HG03469 (cell line): ENCODE results near the gene HIVEP3.

Source experiments
- ATAC-seq: cut with Tn5 transposase; IDR thresholded peaks from one replicate; pipeline ENCODE4 v1.9.1; 2021; ENCODE audit warnings: mild to moderate bottlenecking, moderate library complexity, moderate number of reproducible peaks; ENCODE audit not compliant: unreplicated experiment

Gene HIVEP3

GRCh38 chr1:41739061-41739955, 179.4 kb downstream of the HIVEP3 start:
- ATAC-seq = no peak

DNA sequence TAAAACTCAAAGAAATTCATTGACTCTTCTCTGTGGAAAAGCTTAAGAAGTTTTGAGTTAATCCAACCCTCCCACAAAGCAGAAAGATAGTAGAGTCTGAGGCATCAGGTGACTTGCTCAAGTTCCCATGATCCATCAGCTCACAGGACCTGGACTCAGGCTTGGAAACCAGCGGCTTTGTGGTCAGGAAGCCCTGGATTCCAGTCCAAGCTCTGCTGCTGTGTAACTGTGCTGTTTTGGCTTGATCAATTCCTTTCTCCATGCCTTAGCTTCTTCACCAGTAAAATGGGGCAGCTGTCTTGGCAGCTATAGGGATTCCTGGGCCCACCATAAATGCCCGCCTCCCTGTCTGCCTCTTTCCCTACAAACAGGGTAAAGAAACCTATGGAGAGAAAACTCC, 180.2 kb downstream of the HIVEP3 start:
- ATAC-seq = no peak

GRCh38 chr1:41738006-41738405, 180.7 kb downstream of the HIVEP3 start:
- ATAC-seq = no peak

DNA sequence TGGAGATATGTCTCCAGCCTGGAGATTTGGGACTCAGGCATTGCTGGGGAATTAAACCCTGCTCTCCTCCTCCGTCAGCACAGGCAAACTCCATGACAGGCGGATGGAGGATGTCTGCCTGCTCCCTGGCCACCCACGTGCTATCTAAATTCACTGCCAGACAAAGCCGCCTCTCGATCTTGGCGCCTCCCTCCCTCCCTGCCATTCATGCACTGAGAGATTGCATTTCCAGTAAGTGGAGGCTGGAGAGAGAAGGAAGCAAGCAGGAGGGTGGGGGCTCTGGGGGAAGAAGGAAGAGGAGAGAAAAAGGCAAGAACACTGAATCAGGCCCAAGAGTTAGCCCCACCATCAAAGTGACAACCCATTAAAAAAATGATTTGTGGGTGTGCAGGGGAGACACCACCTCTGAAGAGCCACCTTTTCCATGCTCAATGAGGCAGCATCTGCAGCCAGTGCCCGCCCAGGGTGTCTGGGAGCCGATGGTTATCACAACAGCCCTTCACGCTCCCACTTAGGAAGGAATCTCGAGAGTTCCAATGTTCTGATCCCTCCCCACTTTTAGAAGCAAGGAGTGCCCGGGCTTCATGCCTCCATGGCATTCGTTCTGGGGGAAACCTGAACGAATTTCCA, 183.0 kb downstream of the HIVEP3 start:
- no peak for ATAC-seq

DNA sequence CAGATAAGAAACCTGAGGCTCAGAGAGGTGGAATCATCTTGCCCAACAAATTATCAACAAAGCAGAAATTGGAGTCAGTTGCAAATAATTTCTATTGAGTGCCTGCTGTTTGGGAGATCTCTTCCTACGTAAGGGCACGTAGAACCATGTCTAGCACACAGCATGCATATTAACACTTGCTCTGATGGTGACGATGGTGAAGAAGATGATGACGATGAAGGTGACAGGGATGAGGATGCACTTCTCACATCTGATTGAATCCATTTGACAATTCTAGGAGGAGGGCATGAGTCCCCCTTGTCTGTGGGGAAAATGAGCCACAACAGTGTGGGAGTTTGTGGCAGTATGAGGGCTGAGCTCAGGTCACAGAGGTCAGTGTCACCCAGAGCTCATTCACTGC, 183.6 kb downstream of the HIVEP3 start:
- ATAC-seq = no peak

DNA sequence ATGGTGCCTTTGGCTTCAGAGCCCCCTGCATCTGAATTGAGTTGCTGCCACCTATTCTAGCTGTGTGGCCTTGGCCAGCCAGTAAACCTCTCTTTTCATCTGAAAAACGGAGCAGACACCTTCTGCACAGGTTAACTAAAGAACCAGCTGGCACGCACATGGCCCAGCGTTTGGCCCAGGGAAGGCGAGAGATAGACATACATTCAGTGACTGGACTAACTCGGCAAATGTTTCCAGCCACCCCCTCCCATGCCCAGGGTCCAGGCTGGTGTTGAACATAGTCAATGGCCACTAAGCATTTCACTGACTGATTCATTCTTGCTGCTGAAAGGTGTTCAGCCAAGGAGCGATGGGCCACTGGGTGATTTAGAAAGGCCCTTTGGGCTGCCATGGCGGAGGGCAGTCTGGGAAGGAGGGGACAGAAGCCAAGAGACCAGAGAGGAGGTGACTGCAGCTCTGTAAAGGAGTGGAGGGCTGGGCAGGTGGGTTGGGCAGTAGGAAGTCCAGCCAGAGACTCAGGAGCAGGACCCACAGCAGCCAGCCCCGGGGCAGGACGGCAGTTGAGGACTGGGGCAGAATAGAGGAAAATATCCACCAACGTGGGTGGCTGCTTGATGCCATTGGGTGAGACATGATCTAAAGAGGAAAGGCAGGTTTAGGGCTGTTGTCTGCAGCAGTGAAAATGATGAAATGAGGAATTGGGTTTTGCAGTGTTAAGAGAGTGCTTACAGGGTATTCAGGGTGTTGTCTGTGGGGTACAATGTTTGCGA, 184.3 kb downstream of the HIVEP3 start:
- ATAC-seq = no peak

DNA sequence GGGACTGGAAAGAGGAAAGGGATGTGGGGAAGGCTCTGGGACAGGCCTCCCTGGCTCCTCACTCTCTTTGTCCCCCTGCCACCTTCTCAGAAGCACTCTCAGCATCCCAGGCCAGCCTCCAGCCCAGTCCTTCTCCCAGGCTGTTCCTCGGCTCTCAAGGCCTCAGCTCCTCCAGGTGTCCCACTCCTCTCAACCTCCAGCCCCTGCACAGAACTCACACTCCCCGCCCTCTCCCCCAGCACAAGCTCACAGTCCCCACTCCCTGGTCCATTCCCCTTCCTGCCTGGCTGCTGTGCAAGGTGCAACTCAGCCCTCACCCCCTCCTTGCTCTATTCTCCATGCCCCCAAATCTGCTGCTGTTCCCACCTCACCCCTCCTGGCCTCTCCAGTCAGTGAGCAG, 185.0 kb downstream of the HIVEP3 start:
- ATAC-seq = no peak

- ATAC-seq = no peak
Observed at GRCh38 chr1:41733021-41733420, 185.7 kb downstream of the HIVEP3 start.

- ATAC-seq = no peak
Observed at GRCh38 chr1:41731516-41732030, 187.1 kb downstream of the HIVEP3 start.

GRCh38 chr1:41730806-41731205, 187.9 kb downstream of the HIVEP3 start:
- ATAC-seq = no peak

DNA sequence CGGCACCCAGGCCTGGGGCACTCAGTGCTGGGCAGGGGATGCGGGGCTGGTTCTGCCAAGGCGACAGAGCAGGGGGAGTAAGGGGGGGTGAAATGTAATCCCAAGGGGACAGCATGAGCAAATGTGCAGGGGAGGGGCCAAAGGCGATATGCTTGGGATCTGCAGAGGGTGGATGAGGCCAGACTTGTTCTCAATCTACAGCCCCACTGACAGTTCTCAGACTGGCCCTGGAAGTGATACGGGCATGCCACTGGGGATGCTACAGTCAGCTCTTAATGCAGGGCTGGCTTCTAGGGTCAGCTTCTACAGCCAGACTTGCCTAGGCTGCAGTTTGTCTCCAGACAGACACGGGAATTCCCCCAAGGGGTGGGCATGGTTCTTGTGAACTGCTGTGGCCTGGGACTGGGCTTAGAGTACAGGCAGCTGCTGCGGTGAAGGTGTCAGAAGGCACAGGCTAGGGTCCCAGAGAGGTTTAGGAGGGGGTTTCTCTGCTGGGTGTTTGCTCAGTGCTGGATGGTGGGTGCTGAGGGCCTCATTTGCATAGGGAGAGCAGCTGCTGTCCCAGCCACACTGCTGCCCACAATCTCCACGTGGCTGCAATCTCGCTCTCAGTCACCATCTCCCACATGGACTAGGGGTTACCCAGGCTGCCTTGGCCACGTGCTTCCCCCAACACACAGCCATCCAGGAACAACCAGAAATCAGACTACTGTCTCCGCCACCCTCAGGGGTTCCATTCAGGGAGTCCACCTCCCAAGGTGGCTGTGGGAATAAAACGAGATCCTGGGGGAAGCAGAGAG, 190.1 kb downstream of the HIVEP3 start:
- ATAC-seq = peak; percentile 71

- no peak for ATAC-seq
Observed at GRCh38 chr1:41727749-41728115, 191.0 kb downstream of the HIVEP3 start.

DNA sequence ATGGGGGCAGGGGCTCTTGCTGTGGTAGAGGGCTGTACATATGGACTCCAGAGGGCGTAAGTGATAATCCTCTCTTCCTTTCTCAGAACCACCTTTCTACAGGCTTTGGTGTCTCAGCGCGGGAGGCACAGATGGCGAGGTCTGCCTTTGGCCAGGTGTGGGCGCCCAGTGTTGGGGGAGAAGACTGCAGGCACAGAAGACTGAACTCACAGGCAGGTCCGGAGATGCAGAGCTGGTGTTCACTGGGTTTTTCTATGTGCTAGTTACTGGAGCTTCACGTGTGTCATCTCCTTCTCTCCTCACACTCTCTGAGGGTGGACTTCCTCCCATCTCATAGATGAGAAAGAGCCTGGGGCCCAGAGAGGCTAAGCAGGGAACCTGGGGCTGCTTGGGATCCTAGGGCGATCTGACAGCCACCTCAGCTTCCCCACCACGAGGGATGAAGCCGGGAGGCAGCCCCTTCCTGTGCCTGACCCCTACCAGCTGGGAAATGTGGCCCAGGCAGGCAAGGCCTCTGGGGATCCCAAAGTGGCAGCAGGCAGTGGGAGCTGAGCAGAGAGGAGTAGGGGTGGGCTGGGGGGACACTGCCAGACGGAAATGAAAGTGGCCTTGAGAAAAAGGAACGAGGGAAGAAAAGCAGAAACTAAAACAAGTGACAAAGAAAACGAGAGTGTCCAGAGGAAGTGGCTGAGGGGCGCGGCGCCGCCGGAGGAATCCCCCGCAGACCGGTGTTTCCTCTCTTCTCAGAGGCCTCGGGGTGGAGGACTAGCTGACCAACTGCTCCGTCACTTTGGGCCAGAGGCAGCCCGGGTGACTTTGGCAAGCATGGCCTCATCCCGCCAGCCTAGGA, 191.6 kb downstream of the HIVEP3 start:
- ATAC-seq = no peak

- ATAC-seq = no peak
Observed at GRCh38 chr1:41726292-41726691, 192.4 kb downstream of the HIVEP3 start.

DNA sequence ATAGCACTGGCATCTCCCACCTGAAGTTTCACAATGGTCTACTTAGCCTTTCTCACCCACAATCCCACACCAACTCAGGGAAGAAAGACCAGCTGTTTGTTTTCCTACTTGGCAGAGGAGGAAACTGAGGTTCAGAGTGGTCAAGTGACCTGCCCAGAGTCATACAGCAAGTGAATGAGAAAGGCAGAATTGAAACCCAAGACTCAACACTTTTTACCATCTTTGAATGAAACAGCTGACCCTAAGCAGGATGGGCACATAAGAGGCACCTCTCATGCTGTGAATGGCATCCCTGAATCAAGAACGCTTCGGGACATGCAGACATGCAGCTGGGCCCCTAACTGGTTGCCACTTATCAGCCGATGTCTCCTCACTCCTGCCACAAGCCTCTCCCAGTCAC, 193.8 kb downstream of the HIVEP3 start:
- ATAC-seq = no peak

GRCh38 chr1:41724248-41724647, 194.5 kb downstream of the HIVEP3 start:
- ATAC-seq = no peak

- no peak for ATAC-seq
Observed at GRCh38 chr1:41723786-41724185, 194.9 kb downstream of the HIVEP3 start.

- no peak for ATAC-seq
Observed at GRCh38 chr1:41722184-41722583, 196.5 kb downstream of the HIVEP3 start.

DNA sequence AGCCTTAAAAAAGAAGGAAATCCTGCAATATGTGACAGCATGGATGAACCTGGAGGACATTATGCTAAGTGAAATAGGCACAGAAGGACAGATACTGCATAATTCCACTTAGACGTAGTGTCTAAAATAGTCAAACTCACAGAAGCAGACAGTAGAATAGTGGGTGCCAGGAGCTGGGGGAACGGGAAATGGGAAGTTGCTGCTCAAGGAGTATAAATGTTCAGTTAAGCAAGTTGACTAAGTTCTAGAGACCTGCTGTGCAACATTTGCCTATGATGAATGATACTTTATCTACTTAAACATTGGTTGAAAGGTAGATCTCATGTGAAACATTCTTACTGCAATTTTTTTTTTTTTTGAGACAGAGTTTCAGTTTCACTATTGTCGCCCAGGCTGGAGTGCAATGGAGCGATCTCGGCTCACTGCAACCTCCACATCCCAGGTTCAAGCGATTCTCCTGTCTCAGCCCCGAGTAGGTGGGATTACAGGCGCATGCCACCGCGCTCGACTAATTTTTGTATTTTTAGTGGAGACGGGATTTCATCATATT, 197.8 kb downstream of the HIVEP3 start:
- ATAC-seq = no peak
